ENCODE results near the gene TMEM204.

The TMEM204 gene

GRCh38 chr16:1538804-1539520 is 5.5 kb downstream of the TMEM204 start:
- no peak for DNase-seq (ENCODE audit: low spot score)

GRCh38 chr16:1539720-1540555 is 6.5 kb downstream of the TMEM204 start:
- no peak for DNase-seq (ENCODE audit: low spot score)

DNA sequence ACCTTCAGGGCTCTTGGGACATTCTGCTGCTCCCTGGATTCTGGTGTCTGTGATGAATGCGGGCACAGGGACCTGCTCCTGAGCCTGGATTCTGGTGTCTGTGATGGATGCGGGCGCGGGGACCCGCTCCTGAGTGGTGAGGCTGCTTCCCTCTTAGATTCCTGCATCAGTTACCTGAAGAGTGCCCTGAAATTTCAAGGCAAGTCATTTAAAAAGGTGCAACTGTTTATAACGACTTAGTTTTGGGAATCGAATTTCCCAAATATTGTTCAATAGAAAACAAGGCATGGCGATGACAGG is 7.0 kb downstream of the TMEM204 start:
- no peak for DNase-seq (ENCODE audit: low spot score)

- no peak for DNase-seq (ENCODE audit: low spot score)
Observed at GRCh38 chr16:1541293-1542165, 8.1 kb downstream of the TMEM204 start.

- no peak for DNase-seq (ENCODE audit: low spot score)
Observed at GRCh38 chr16:1542166-1542500, 8.7 kb downstream of the TMEM204 start.

GRCh38 chr16:1542533-1542932 is 9.1 kb downstream of the TMEM204 start:
- no peak for DNase-seq (ENCODE audit: low spot score)

- DNase-seq (ENCODE audit: low spot score): peak; percentile 97
Observed at GRCh38 chr16:1543085-1543896, 9.8 kb downstream of the TMEM204 start.

DNA sequence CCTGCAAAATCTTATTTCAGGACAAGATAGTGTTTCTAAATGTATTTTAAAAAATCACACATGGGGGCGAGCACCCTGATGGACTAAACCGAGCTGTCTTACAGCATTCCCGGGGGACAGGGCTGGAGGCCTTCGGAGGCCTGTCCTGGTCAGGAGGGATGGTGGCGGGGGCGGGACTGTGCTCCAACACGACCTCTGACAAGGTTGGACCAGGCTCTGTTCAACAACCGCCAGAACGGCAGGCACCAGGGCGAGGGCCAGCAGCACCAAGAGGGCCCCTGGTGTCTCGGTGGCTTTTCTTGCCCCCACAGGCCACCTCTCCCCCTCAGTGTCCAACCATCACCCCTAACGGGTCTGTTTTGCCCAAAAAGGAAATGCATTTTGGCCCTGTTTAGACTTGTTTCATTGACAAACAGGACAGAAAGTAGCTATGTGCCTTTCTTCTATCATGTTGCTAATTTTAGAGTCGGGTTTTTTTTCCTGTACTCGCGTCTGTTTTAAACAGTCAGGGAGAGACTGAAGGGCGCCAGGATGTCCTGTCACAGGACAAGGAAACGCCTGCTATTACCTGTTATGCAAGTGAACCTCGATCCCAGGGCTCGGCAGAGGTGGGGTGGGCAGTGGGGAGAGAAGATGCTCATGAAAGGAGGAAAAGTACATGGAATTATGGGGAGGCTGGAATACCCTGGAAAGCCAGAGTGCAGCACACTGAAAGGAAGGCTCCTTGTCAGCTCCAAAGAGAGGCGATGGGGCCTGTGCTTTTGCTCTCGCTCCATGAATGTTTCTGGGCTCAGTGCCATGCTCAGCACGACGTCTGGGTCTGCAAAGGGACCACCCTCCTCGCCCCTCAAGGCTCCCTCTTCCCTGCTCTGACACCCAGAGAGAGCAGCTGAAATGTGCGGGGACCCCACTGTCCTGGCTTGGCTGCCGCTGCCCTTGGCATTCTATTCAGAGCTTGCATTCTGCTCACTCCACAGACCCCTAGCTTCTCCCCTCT is 11.9 kb downstream of the TMEM204 start:
- DNase-seq (ENCODE audit: low spot score): peak; percentile 93

- no peak for DNase-seq (ENCODE audit: low spot score)
Observed at GRCh38 chr16:1546430-1546829, 13.0 kb downstream of the TMEM204 start.

- no peak for DNase-seq (ENCODE audit: low spot score)
Observed at GRCh38 chr16:1548233-1548632, 14.8 kb downstream of the TMEM204 start.

GRCh38 chr16:1548727-1549126 is 15.3 kb downstream of the TMEM204 start:
- DNase-seq (ENCODE audit: low spot score): no peak

GRCh38 chr16:1550069-1550468 is 16.6 kb downstream of the TMEM204 start:
- no peak for DNase-seq (ENCODE audit: low spot score)

DNA sequence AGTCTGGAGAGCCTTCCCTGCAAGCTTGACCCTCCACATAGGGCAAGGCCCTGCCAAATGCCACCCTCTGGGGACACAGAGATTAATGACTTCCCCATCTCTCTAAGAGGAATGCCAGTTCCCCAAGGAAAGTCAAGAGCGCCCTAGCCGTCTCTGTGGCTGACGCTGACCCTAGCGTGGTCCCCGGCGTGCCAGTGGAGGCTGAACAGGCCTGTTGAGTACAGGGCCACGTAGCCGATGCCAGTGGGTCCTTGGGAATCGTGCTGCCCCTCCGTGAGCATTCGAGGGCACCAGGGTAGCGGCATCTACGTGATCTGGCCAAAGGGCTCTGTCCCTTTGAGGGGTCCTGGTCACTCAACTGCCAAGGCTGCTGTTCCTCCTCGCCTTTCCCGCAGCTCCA is 17.2 kb downstream of the TMEM204 start:
- DNase-seq (ENCODE audit: low spot score): no peak

- no peak for DNase-seq (ENCODE audit: low spot score)
Observed at GRCh38 chr16:1551166-1551565, 17.7 kb downstream of the TMEM204 start.

- no peak for DNase-seq (ENCODE audit: low spot score)
Observed at GRCh38 chr16:1552129-1552528, 18.7 kb downstream of the TMEM204 start.

- no peak for DNase-seq (ENCODE audit: low spot score)
Observed at GRCh38 chr16:1553946-1554825, 20.7 kb downstream of the TMEM204 start.

DNA sequence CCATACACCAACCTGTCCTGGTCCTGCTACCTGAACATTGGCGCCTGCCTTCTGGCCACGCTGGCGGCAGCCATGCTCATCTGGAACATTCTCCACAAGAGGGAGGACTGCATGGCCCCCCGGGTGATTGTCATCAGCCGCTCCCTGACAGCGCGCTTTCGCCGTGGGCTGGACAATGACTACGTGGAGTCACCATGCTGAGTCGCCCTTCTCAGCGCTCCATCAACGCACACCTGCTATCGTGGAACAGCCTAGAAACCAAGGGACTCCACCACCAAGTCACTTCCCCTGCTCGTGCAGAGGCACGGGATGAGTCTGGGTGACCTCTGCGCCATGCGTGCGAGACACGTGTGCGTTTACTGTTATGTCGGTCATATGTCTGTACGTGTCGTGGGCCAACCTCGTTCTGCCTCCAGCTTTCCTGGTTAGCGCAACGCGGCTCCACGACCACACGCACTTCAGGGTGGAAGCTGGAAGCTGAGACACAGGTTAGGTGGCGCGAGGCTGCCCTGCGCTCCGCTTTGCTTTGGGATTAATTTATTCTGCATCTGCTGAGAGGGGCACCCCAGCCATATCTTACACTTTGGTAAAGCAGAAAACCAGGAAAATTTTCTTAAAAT is 21.5 kb downstream of the TMEM204 start:
- DNase-seq (ENCODE audit: low spot score): no peak

DNA sequence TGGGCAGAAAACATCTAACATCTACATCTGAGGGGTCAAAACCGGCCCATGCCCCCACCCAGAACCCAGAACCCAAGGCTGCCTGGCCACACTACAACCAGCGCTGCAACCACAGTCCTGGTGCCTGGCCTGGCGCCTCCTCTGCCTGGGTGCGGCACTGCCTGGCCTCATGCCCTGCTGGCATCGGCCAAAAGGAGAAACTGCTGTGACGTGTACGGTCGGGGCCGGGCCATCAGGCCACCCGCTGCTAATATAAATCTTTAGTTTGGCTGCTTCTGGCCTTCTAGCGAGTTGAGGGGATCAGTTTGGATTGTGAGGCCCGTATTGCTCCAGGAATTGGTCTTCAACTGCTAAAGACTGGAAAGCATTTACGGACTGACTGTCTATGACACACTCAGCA is 22.8 kb downstream of the TMEM204 start:
- no peak for DNase-seq (ENCODE audit: low spot score)

DNA sequence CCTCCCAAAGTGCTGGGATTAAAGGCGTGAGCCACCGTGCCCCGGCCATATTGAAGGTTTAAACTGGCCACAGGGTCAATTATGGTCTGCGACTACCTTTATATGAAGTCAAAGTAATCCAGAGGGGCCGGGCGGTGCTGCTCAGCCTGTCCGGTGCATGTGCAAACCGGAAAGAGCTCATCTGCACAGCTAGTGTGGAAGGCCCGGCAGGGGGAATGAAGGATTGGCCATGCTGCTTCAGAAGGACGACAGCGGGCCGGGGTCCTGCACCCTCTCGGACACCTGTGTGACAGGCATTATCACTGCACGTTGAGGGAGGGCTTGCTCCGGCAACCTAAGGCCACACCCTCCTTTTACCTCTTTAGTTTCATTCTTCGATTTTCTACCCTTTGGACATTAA is 23.6 kb downstream of the TMEM204 start:
- no peak for DNase-seq (ENCODE audit: low spot score)
